Mesodermal cell (in vitro differentiated cells): ENCODE data around the gene CERS5.

ENCODE experiments used
- H3K27ac ChIP-seq: 2 replicates; pipeline ENCODE4 v1.7.0; 2013; ENCODE audit warnings: mild to moderate bottlenecking, low read depth, low read length, moderate library complexity; ENCODE audit not compliant: severe bottlenecking
- H3K36me3 ChIP-seq: 2 replicates; pipeline ENCODE4 v1.7.1; 2013; ENCODE audit warnings: mild to moderate bottlenecking, low read length, moderate library complexity; ENCODE audit not compliant: control insufficient read depth, insufficient read depth
- H3K4me1 ChIP-seq: one replicate; pipeline ENCODE4 v1.7.1; 2013; ENCODE audit warnings: mild to moderate bottlenecking, low read length; ENCODE audit not compliant: insufficient read depth, control insufficient read depth, poor library complexity, severe bottlenecking
- H3K4me3 ChIP-seq: 2 replicates; pipeline ENCODE4 v1.7.0; 2013; ENCODE audit warnings: low read length, control low read depth, mild to moderate bottlenecking; ENCODE audit not compliant: insufficient read depth, poor library complexity, severe bottlenecking; ENCODE audit errors: extremely low read depth
- H3K9me3 ChIP-seq: 2 replicates; pipeline ENCODE4 v1.7.1; 2013; ENCODE audit warnings: mild to moderate bottlenecking, low read length, moderate library complexity; ENCODE audit not compliant: control insufficient read depth
- WGBS, 2 experiments: methylation state at CpG; one replicate each; pipeline ENCODE4 v1.1.5; 2013; ENCODE audit warnings: missing lambda C conversion rate in 2 of 2; ENCODE audit not compliant: insufficient coverage in 2 of 2; 5-methylcytosine and 5-hydroxymethylcytosine counted together

CERS5 gene

GRCh38 chr12:50187084-50187900 is 20.1 kb upstream of the CERS5 start:
- WGBS, 2 experiments: 80 to 87% methylated on average over 1 to 4 of the region's 7 CpGs
- peaks cover 16% of the 10 kb centered on the region for H3K4me1 ChIP-seq
- no peak overlapping the region for H3K4me3 ChIP-seq
- peaks cover 75% of the 10 kb centered on the region for H3K36me3 ChIP-seq
- H3K9me3 ChIP-seq: no peaks in the 10 kb centered on the region
- no peak overlapping the region for H3K27ac ChIP-seq

- Histone ChIP-seq H3K9me3 (no peaks in the 10 kb centered on the region), H3K36me3 (peaks cover 75% of the 10 kb centered on the region), H3K4me3 (no peak overlapping the region), H3K4me1 (peaks cover 16% of the 10 kb centered on the region), H3K27ac (no peak overlapping the region)
- no CpG with 5 or more reads among the region's 1 CpG for WGBS, 2 experiments
Observed at GRCh38 chr12:50186681-50187080, 19.5 kb upstream of the CERS5 start.

- H3K36me3 ChIP-seq: peaks cover 77% of the 10 kb centered on the region
- 89 to 99% methylated on average over 4 to 5 of the region's 6 CpGs for WGBS, 2 experiments
- no peak overlapping the region for H3K27ac ChIP-seq
- H3K4me3 ChIP-seq: no peak overlapping the region
- no peaks in the 10 kb centered on the region for H3K9me3 ChIP-seq
- H3K4me1 ChIP-seq: peaks cover 16% of the 10 kb centered on the region
Observed at GRCh38 chr12:50185970-50186663, 18.9 kb upstream of the CERS5 start.

DNA sequence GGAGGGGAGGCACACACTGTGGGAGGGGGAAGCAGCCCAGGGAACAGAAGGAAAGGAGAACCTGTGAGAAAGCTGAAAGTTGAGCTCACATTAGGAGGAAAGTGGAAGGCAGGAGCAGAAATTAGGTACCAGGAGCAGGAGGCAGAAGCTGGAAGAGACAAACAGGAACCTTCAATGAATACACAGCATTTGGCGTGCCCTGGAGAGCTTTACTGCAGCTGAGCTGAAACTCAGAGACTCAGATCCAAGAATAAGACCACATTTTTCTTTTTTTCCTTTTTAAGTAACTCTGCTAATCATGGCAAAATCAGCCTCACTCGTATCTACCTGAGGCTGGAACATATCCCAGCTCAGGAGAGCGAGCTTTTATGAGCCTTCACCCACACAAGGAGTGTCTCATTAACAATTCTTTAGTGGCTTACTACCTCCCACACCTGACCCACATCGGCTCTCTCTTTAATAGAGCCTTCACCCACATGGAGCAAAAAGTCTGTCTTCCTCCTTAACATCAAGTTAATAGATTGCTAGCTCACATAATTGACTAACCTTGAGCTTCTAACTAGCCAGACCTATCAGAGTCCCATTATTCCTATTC is 18.2 kb upstream of the CERS5 start:
- peaks cover 78% of the 10 kb centered on the region for H3K36me3 ChIP-seq
- H3K9me3 ChIP-seq: no peaks in the 10 kb centered on the region
- WGBS, 2 experiments: 94 to 99% methylated on average over 4 of the region's 4 CpGs
- no peak overlapping the region for H3K27ac ChIP-seq
- H3K4me1 ChIP-seq: peaks cover 16% of the 10 kb centered on the region
- no peak overlapping the region for H3K4me3 ChIP-seq

DNA sequence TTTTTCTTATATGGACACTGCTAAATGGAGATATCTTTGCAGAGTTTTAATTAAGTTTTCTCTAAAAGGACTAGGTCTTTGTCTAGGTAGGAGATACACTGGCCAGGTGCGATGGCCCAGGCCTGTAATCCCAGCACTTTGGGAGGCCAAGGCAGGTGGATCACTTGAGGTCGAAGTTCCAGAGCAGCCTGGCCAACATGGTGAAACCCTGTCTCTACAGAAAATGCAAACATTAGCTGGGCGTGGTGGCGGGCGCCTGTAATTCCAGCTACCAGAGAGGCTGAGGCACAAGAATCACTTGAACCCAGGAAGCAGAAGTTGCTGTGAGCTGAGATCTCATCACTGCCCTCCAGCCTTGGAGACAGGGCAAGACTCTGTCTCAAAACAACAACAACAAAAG is 17.1 kb upstream of the CERS5 start:
- Histone ChIP-seq H3K9me3 (no peaks in the 10 kb centered on the region), H3K27ac (no peak overlapping the region), H3K36me3 (peaks cover 81% of the 10 kb centered on the region), H3K4me3 (no peak overlapping the region), H3K4me1 (peaks cover 16% of the 10 kb centered on the region)
- 95 to 96% methylated on average over 5 of the region's 5 CpGs for WGBS, 2 experiments

DNA sequence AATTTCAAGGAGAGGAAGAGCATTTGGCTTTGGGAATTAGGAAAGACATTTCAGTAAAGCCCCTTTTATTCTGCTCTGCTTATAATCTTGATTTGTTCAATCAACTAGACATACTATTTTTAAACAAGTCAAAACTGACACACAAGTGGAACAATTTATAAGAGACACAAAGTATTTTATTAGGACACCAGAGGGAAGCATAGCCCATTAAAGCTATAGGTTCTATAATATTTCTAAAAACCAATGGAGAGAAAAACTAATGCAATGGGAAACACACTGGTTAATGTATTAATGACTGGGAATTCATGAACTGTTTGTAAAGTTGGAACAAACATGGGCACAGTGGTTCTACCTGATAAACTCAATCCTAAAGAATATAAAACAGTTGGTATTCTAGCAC is 15.3 kb upstream of the CERS5 start:
- H3K4me3 ChIP-seq: no peak overlapping the region
- H3K27ac ChIP-seq: no peak overlapping the region
- no peaks in the 10 kb centered on the region for H3K9me3 ChIP-seq
- H3K4me1 ChIP-seq: peaks cover 15% of the 10 kb centered on the region
- H3K36me3 ChIP-seq: peaks cover 78% of the 10 kb centered on the region

- Histone ChIP-seq H3K36me3 (peaks cover 78% of the 10 kb centered on the region), H3K9me3 (no peaks in the 10 kb centered on the region), H3K4me1 (peaks cover 11% of the 10 kb centered on the region), H3K27ac (no peak overlapping the region), H3K4me3 (no peak overlapping the region)
- WGBS, 2 experiments: 90 to 98% methylated on average over 4 of the region's 4 CpGs
Observed at GRCh38 chr12:50181691-50182090, 14.5 kb upstream of the CERS5 start.

DNA sequence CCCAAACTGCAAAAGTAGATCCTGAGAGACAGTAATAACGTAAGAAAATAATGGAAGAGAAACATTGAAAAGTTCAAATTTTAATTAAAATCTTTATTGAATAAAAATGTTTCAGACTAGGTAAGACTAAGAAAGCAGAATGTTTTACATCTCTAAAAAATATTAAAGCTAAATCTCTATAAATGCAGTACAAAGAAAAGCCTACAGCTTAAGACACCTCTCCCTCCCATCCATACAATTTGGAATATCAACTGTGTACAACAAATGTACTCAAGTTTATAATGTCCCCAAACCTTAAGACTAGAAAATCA is 8.5 kb upstream of the CERS5 start:
- no peak overlapping the region for H3K4me3 ChIP-seq
- no CpG with 5 or more reads among the region's 1 CpG for WGBS, 2 experiments
- peaks cover 28% of the 10 kb centered on the region for H3K36me3 ChIP-seq
- no peaks in the 10 kb centered on the region for H3K4me1 ChIP-seq
- no peaks in the 10 kb centered on the region for H3K9me3 ChIP-seq
- no peak overlapping the region for H3K27ac ChIP-seq

GRCh38 chr12:50174971-50175715 is 8.0 kb upstream of the CERS5 start:
- peaks cover 23% of the 10 kb centered on the region for H3K36me3 ChIP-seq
- no peak overlapping the region for H3K27ac ChIP-seq
- WGBS, 2 experiments: 97% methylated on average over 8 to 12 of the region's 16 CpGs
- peaks cover under 1% of the 10 kb centered on the region for H3K9me3 ChIP-seq
- H3K4me1 ChIP-seq: no peaks in the 10 kb centered on the region
- no peak overlapping the region for H3K4me3 ChIP-seq

- peaks cover 14% of the 10 kb centered on the region for H3K9me3 ChIP-seq
- 0% methylated on average over 3 to 9 of the region's 12 CpGs for WGBS, 2 experiments
Observed at GRCh38 chr12:50166799-50167048, 445 bp downstream of the CERS5 start.

More at GRCh38 chr12:50166799-50167048, 445 bp downstream of the CERS5 start:
- Histone ChIP-seq H3K36me3 (peaks cover 11% of the 10 kb centered on the region), H3K4me1 (peaks cover 8% of the 10 kb centered on the region), H3K4me3 (peak overlapping the region; percentile 89), H3K27ac (peak overlapping the region; percentile 96)
